H4 (cell line): ENCODE measurements around the gene SERP1. TPM values are rescaled to one million over a fixed set of nuclear protein-coding genes. Genes with fewer than 3 reads are reported as not detected.
"Not testable (repeated sequence)": the region's sequence is repeated elsewhere in the genome, so short reads cannot be mapped to it uniquely, and the experiment has no call there.

ENCODE experiments used
- DNase-seq: peaks from one replicate; pipeline ENCODE4 v3.0.0-alpha.2; 2015; ENCODE audit warnings: low spot score
- total RNA-seq: library from RNA; depleted of rRNA; stranded (reverse); fragments of >200 nt; shearing (Covaris generic); gene quantifications from 2 replicates; pipeline ENCODE4 v1.2.3, GENCODE V29; 2014

Gene SERP1
- total RNA-seq, 1 experiment from 2014 or later: 159 TPM

DNA sequence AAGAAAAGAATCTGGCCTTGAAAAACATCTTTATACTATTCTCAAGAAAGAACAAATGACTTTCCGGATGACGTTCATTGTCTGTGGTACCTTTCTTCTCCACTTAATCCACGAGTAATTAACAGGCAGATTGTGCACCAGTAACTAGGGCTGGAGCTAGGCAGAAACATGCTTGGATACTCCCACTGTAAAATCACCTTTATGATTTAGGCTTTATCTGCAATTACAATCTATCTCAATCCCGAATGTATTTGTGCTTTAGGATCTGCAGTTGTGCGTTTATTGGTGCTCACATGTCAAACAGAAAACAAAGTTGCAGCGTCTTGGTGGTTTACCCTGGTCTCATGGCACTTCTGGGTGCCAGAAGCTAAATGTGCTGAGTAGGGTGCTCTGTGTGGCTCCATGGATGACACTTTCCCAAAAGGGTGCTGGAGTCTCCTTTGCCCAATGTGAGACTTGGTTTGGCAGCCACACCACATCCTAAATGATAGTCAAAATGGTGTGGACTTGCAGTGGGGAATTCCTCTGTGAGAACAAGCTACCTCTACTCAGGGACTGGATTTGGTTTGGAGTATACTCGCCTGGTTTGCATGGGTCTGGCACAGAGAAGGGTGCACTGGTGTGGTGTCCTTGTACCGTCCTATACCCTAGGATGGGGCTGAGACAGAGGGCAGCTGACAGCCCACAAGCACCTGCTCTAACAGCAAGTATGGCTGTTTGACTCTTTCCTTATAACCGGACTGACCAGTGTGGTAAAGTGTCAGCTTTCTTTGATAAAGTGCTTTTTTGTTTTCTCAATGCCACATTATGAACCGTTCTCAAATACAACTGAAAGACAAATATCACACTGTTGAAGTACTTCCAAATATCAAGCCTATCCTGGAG is 7.7 kb downstream of the SERP1 start:
- DNase-seq: no peak

DNA sequence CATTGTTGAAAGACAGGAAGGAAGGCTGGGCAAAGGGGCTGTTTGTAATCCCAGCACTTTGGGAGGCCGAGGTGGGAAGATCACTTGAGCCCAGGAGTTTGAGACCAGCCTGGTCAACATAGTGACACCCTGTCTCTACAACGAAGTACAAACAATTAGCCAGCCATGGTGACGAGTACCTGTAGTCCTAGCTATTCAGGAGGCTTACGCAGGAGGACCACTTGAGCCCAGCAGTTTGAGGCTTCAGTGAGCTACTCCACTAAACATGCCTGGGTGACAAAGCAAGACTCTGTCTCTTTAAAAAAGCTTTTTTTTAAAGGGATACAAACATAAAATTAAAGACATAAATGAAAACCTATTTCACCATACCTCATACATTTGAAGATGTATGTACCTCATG is 11.1 kb downstream of the SERP1 start:
- no peak for DNase-seq

DNA sequence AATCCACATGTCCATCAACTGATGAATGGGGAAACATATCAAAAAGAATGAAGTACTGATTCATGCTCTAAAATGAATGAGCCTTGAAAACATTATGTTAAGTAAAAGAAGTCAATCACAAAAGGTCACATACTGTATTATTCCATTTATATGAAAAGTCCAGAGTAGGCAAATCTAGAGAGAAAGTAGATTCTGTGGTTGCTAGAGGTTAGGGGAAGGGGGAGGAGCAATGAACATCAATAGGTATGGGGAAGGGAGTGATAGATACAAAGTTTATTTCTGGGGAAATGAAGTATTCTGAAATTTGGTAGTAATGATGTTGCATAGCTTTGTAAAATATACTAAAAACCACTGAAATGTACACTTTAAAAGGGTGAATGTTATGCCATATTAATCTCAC is 14.5 kb downstream of the SERP1 start:
- no peak for DNase-seq

DNA sequence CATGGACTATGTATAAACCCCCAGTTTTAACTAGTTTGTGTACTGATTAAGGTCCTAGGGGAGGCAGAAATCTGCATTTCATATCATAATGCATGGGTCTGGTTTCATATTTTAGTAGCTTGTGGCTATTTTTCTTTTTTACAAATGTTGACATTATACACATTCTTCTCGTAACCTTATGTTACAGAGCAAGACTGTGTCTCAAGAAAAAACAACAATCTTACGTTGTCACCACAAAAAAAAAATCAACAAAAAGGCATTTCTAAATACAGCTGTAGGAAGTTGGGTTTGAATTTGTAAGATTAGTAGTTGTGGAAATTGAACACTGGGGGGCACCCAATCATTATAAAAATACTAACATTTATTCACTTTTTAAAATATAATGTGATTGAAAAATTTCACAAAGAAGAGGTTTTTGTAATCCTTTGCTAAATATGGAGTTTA is 17.9 kb downstream of the SERP1 start:
- DNase-seq: peak; percentile 23

DNA sequence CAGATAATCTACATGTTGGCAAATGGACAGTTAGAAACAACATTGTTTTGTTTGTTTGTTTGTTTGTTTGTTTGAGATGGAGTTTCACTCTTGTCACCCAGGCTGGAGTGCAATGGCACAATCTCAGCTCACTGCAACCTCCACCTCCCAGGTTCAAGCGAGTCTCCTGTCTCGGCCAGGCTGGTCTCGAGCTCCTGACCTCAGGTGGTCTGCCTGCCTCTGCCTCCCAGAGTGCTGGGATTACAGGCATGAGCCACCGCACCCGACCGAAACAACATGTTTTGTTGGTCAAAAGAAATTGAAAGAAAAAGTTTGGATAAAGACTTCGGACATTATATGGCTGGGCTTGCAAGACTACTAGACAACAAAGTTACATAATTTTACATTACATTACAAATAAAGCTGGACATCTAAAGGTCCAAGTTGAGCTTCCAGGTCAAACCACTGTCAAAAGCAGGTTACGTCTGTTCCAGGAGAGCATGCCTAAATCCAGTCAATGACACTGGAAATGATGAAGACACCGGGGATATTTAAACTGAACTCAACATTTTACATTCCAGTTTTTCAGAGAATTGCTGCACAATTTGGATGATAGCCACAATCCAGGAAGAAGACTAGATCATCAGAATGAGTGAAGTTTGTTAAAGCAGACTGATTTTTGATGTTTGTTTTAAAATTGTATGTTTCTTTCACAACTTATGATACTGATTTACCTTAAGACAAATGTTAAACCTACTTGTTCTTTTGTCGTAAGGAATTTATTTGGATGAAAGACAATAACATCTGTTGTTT is 18.6 kb downstream of the SERP1 start:
- DNase-seq: no peak

DNA sequence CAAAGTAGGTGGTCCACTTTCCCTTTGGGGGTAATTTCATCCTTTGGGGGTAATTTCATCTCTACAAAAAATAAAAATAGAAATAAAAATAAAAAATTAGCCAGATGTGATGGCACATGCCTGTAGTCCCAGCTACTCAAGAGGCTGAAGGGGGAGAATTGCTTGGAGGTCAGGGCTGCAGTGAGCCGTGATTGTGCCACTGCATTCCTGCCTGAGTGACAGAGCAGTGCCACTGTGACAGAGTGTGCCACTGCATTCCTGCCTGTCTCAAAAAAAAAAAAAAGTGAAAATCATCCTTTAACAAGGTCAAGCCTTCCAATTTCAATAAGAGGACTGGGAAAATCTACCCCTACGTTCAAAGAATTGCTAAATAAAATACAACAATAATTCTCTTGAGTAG is 22.8 kb downstream of the SERP1 start:
- DNase-seq: no peak

DNA sequence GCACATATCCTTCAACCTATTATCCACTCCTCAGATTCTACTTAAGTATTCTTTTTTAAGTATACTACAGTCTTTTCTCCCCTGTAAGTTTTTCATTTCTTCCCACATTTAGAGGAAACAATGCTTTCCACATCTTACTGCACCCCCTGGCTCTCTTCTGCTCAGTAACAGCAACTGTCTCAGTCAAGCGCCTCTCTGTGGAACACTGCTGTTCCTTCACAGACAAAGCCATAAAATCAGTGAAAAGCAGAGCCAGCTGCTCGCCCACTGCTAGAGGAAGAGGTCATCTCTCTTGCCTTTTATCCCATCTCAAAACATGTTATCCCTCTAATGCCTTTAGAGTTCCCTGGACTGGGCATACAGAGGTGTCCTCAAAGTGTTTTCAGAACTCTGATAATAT is 24.8 kb downstream of the SERP1 start:
- DNase-seq: no peak

DNA sequence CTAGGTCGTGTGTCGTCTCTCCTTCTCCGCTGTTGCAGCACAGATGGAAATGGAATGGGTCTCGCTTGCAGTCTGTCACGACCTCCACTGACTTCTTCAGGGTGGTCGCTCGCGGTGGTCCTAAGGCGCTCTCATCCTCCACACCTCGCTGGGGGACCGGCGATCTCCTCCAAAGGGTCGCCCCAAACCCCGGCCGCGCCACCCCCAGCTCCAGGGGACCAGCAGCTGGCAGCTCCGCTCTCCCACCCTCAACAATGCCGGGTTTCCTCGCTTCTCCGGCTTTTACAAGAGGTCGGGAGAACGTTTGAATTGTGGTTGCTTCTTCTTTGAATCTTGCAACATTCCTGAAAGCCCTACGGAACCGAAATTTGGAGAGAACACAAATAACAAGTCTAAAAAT is 25.9 kb downstream of the SERP1 start:
- no peak for DNase-seq

DNA sequence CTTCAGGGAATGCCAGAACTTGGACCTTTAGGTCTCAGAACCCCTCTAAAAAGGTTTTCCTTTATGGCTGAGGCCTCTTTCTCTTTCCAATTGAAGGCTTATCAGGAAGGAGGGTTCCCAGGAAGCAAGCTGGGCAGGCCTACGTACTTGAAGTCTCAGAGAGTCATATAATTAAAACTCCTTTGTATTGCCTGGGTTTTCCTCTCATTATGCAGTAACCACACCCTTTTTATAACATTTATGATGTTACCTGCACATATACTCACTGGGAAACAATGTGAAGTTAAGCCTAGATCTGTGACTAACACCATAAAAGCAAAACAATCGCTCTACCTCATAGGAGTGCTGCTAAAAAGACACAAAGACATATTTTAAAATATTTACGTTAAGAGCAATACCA is 27.3 kb downstream of the SERP1 start:
- DNase-seq: no peak

DNA sequence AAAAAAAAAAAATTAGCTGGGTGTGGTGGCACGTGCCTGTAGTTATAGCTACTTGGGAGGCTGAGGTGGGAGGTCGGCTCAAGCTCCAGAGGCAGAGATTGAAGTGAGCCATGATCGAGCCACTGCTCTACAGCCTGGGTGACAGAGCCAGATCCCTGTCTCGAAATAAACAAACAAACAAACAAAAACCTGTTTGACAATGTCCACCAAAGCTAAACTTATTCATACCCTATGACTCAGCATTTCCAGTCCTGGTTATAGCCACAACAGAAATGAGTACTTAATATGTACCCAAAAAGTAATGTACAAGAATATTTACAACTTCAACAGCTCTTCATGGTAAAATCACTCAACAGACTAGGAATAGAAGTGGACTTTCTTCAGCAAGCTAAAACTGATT is 31.1 kb downstream of the SERP1 start:
- no peak for DNase-seq

DNA sequence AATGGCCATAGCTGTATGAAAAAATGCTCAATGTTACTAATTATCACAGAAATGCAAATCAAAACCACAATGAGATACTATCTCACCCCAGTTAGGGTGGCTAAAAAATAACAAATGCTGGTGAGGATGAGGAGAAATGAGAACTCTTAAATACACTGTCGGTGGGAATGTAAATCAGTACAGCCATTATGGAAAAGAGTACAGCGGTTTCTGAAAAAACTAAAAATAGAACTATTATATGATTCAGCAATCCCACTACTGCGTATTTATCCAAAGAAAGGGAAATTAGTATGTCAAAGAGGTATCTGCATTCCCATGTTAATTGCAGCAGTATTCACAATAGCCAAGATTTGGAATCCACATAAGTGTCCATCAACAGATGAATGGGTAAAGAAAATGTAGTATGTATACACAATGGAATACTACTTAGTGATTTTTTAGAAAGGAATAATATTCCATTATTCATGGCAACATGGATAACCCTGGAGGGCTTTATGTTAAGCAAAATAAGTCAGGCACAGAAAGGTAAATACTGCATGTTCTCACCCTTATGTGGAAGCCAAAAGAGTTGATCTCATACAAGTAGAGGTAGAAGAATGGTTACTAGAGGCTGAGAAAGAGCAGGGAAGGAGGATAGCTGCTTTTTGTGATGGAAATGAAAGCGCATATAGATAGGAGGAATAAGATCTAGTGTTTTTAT is 35.0 kb downstream of the SERP1 start:
- no peak for DNase-seq

DNA sequence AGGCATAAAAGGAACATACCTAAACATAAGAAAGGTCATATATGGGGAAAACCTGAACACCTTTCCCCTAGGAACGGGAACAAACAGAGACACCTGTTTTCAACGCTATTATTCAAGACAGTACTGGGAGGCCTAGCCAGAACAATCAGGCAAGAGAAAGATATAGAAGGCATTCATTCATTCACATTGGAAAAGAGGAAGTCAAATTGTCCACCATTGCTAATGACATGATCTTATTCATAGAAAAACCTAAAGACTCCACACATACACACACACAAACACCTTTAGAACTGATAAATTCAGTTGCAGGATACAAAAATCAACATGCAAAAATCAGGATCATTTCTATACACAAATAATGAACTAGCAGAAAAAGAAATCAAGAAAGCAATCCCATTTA is 36.5 kb downstream of the SERP1 start:
- DNase-seq: no peak

DNA sequence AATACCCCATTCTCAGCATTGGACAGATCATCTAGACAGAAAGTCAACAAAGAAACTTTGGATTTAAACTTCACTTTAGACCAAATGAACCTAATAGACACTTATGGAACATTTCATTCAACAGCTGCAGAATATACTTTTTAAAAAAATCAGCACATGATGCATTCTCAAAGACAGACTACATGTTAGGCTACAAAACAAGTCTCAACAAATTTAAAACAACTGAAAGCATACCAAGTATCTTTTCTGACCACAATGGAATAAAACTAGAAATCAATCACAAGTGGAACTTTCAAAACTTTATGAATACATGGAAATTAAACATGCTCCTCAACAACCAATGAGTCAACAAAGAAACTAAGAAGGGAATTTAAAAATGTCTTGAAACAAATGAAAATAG is 37.9 kb downstream of the SERP1 start:
- no peak for DNase-seq

DNA sequence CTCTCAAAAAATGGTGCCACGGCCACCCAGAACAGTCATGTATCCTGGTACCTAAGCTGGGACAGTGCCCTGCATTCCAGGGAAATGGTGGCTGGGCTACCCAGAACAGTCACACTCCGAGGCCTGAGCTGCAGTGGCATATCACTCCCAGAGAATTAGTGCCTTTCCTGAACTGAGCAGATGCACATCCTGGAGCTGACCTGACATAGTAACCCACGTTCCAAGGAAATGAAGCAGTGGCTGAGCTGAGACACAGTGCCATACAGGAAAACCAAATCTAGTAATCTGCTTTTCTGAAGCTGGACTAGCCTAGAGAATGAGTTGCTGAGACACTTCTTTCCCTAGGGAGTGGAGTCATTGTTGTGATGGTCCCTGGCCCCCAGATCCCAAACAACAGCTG is 41.8 kb downstream of the SERP1 start:
- DNase-seq: no peak

DNA sequence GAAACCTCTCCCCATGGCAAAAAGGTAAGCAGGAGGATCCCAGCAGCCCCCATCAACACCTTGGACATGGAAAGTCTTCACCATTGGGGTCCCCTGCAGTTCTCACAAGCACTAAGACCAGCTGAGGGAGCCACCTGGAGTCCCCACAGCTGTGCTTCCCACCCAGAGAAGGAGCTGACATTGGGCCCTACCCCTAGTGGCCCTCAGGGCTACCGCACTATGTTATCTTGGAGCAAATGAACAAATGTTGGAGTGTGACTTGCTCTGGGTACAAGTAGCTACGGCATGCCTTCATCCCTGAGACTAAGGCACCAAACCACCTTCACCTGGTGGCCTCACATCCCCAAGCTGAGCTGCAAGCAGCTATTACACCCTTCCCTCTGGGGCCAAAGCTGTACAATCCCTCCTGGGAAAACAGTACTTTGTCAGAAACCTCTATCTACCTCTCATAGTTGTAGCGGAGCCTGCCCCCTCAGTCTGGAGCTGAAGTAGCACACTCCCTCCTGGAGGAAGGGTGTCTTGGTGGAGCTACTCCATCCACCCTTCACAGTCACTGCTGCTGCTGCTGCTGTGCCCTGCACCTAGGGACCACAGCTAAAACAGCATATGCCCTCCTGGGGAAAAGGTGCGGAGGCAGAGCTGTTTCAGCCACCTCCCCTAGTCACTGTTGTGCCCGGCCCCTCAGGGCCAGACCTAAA is 42.7 kb downstream of the SERP1 start:
- no peak for DNase-seq

DNA sequence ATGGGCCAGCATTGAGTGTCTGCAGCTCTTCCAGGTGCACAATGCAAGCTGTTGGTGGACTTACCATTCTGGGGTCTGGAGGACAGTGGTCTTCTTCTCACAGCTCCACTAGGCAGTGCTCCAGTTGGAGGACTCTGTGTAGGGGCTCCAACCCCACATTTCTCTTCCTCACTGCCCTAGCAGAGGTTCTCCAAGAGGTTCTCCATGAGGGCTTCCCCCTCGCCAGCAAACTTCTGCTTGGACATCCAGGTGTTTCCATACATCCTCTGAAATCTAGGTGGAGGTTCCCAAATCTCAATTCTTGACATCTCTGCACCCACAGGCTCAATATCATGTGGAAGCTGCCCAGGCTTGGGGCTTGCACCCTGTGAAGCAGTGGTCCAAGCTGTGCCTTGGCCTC is 45.3 kb downstream of the SERP1 start:
- DNase-seq: not testable (repeated sequence)

DNA sequence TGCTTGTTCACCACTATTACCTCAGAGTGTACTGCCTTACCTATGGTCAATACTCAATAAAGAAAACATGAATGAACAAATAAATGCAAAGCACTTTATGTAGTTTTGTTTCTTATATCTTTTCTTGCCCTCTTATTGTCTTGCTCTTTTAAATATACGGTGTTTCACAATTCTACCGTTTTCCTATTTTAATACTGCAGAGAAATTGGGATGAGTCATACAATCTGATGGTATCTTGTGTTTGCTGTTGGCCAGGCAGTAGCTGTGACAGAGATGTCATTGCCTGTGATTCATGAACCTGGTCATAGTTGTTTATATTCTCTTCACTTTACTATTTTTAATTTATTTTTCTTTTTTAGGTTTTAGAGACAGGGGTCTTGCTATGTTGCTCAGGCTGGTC is 48.3 kb downstream of the SERP1 start:
- peak; percentile 63 for DNase-seq

DNA sequence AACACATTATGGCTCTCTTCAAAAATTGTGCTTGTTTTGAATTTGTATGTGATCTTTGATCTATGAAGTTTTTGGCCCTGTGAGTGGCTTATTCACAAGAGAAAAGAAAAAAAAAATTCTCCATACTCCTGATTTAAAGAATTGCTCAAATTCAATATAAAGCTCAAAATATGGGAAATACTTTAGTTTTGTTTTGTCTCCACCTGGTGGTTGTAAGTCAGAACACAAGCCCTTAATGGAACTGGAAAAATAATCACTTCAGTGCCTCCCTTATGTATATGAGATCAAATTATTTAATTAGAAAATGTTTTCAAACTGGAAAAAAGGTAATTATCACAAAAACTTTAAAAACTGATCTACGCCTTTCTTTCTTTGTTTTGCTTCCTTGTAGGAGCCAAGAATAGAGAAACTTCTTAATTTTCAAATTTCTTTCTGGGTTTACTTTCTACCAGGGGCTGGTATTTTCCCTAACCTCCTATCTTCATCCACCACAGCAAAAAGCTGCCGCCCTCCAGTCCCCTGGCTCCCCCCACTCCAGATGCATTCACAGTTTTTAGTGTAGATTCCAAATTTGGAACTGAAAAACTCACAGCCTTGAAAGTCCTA is 50.6 kb downstream of the SERP1 start:
- DNase-seq: peak; percentile 43

DNA sequence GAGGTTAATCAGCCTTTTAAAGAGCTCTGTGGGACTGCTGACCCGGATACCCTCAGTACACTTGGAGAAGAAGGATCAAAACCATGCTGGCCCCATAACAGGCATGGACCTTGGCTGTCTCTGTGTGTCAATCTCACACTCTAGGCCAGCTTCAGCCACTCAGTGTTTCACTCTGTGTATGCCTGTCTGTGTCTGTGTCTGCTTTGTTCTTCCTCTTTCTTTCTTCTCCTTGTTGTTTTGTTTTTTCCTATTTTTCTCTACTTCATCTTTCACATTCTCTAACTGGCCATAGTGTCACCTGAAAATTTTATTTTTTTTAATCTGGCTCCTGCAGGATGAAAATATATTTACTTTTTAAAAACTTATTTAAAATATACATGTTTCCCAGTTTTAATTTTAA is 51.1 kb downstream of the SERP1 start:
- DNase-seq: no peak

DNA sequence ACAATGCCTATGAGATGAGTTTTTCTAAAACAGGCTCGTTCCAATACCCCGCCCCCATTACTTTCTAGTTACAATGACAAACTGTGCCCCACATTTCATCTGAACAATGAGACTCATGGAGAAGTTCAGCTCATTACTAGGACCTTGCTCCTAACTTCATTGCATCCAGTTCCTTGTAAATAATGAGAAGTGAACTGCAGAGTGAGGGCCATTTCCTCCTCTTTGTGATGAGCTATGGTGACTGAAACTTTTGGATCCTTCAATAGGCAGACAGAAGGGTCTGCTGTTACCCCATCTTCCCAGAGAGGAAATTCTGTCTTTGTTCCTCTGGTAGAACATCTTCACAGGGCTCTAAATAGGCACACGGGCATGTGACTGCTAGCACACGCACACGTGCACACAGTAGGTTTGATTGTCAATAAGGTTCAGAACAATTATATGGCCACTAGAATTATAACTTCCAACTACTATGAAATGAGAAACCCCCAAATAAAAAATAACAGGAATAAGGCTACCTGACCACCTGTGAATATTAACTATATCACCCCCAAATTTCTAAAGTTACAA is 51.8 kb downstream of the SERP1 start:
- DNase-seq: no peak
